ENCODE measurements around the gene MST1R.
A peak's percentile ranks its signal among the peaks of the same experiment; 100 is the strongest.
"Not testable (repeated sequence)": the region's sequence is repeated elsewhere in the genome, so short reads cannot be mapped to it uniquely, and the experiment has no call there.

MST1R gene

GRCh38 chr3:49910409-49911123, 6.9 kb upstream of the MST1R start:
- no peak for DNase-seq

- DNase-seq: no peak
Observed at GRCh38 chr3:49908373-49909199, 4.9 kb upstream of the MST1R start.

- peak; percentile 8 for DNase-seq
Observed at GRCh38 chr3:49906073-49906743, 2.5 kb upstream of the MST1R start.

GRCh38 chr3:49904448-49904847, 775 bp upstream of the MST1R start:
- not testable (repeated sequence) for DNase-seq

- no peak for DNase-seq
Observed at GRCh38 chr3:49902511-49903345, 945 bp downstream of the MST1R start.

GRCh38 chr3:49901366-49902339, 2.0 kb downstream of the MST1R start:
- no peak for DNase-seq

GRCh38 chr3:49900491-49901153, 3.1 kb downstream of the MST1R start:
- no peak for DNase-seq

- DNase-seq: no peak
Observed at GRCh38 chr3:49899815-49900214, 3.9 kb downstream of the MST1R start.

GRCh38 chr3:49898991-49899390, 4.7 kb downstream of the MST1R start:
- no peak for DNase-seq

GRCh38 chr3:49896345-49896744, 7.3 kb downstream of the MST1R start:
- no peak for DNase-seq

GRCh38 chr3:49895791-49896190, 7.9 kb downstream of the MST1R start:
- no peak for DNase-seq

GRCh38 chr3:49889296-49889695, 14.4 kb downstream of the MST1R start:
- DNase-seq: no peak

GRCh38 chr3:49886922-49887265, 16.8 kb downstream of the MST1R start:
- DNase-seq: no peak

- no peak for DNase-seq
Observed at GRCh38 chr3:49883998-49884397, 19.7 kb downstream of the MST1R start.

GRCh38 chr3:49882166-49882565, 21.5 kb downstream of the MST1R start:
- DNase-seq: no peak

GRCh38 chr3:49880581-49881315, 22.9 kb downstream of the MST1R start:
- peak; percentile 43 for DNase-seq

- no peak for DNase-seq
Observed at GRCh38 chr3:49879721-49880120, 24.0 kb downstream of the MST1R start.

GRCh38 chr3:49878686-49879085, 25.0 kb downstream of the MST1R start:
- no peak for DNase-seq

- peak; percentile 37 for DNase-seq
Observed at GRCh38 chr3:49877716-49878115, 26.0 kb downstream of the MST1R start.

- DNase-seq: no peak
Observed at GRCh38 chr3:49876567-49876966, 27.1 kb downstream of the MST1R start.

Measured in NCI-H2171 (cell line).